ENCODE data around the gene B4GAT1. TPM values are rescaled to one million over a fixed set of nuclear protein-coding genes. Genes with fewer than 3 reads are reported as not detected.
A peak's percentile ranks its signal among the peaks of the same experiment; 100 is the strongest.

B4GAT1 gene
- total and polyA plus RNA-seq, 9 of the 15 experiments (the other 6 are each of a cell fraction or from before 2014, with no cell fraction given), result 0.86 to 9.5 (median 3.8) TPM

DNA sequence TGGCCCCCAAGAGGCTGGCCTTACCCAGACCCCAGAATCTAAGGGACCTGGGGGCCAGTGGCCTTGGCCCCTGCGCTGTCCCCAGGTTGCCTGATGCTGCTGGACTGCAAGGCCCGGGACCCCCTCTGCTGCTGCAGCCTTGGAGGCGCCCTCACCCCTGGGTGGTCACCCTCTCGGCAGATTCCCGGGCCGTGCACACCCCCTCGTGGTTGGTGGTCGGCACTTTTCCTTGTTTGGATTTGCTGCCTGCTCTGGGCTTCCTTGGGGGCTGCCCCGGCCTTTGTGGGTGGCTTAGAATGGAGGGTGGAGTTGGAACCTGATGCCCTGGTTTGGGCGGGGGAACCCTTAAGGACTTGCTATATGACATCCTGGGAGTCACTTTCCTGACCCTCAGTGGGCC is 16.5 kb downstream of the B4GAT1 start:
- Histone ChIP-seq H2AFZ (ENCODE audit: low read depth, low read length) (no peak overlapping the region), H3K79me2 (ENCODE audit: control insufficient read depth, insufficient read depth, low read length) (no peaks in the 10 kb centered on the region), H3K9me1 (ENCODE audit: control insufficient read depth, insufficient read depth, low read length) (peaks cover 4% of the 10 kb centered on the region), H3K4me3 (no peak overlapping the region), H3K4me1 (replicated peaks in 1 of 2; ENCODE audit: control insufficient read depth in 2 of 2, insufficient read depth in 2 of 2, low read length in 2 of 2) (peaks cover 21 to 81% of the 10 kb centered on the region in 2 experiments), H3K27ac (ENCODE audit: extremely low read depth, low read depth, low read length) (no peak overlapping the region), H3K9me3 (replicated peaks; ENCODE audit: control insufficient read depth, insufficient read depth, low read depth, low read length) (no peaks in the 10 kb centered on the region), H3K9ac (ENCODE audit: insufficient read depth in 1 of 2, low read depth in 2 of 2, low read length in 2 of 2) (0 out of 4 replicates have a peak overlapping the region, but pooled peaks of 1 of the 2 experiments have one; percentile 14), H3K4me2 (ENCODE audit: insufficient read depth, low read length) (no peak overlapping the region), H3K36me3 (ENCODE audit: control insufficient read depth, insufficient read depth, low read length) (no peaks in the 10 kb centered on the region), H4K20me1 (replicated peaks; ENCODE audit: control insufficient read depth, insufficient read depth, low read length) (no peaks in the 10 kb centered on the region), H3K27me3 (ENCODE audit: control insufficient read depth in 2 of 2, insufficient read depth in 2 of 2, low read length in 2 of 2) (no peaks in the 10 kb centered on the region)
- no TSS peak for BruUV-seq (replicated peaks)
- ATAC-seq, result no peak
- ChIA-PET CTCF (ENCODE audit: low intra/inter-chr PET ratio) (no interaction called here), POLR2A (interaction anchor here (0.6 to 1.5 kb wide), 3 partner anchors 10 to 627 kb away, joined by 3 to 4 read pairs (median 3); no protein-coding TSS in a partner anchor)
- in situ Hi-C loops (cut with MboI) (no loop called here), intact Hi-C loops (cut with micrococcal nuclease) (no loop called here)
- TF ChIP-seq SRF (CRISPR knock-in tag; IDR thresholded peaks at IDR 0.05), result no peak
- TF ChIP-seq, protein P1, sequence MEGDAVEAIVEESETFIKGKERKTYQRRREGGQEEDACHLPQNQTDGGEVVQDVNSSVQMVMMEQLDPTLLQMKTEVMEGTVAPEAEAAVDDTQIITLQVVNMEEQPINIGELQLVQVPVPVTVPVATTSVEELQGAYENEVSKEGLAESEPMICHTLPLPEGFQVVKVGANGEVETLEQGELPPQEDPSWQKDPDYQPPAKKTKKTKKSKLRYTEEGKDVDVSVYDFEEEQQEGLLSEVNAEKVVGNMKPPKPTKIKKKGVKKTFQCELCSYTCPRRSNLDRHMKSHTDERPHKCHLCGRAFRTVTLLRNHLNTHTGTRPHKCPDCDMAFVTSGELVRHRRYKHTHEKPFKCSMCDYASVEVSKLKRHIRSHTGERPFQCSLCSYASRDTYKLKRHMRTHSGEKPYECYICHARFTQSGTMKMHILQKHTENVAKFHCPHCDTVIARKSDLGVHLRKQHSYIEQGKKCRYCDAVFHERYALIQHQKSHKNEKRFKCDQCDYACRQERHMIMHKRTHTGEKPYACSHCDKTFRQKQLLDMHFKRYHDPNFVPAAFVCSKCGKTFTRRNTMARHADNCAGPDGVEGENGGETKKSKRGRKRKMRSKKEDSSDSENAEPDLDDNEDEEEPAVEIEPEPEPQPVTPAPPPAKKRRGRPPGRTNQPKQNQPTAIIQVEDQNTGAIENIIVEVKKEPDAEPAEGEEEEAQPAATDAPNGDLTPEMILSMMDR (IDR thresholded peaks at IDR 0.05 in 2 of 3, conservative IDR thresholded peaks at IDR 0.05 in 1 of 3; ENCODE audit: insufficient read depth in 2 of 3, low read depth in 1 of 3, low read length in 3 of 3), result 0 out of 6 replicates have a peak, but pooled peaks of 1 of the 3 experiments have one; percentile 25
- no peak for DNase-seq (ENCODE audit: extremely low read depth in 1 of 4, low spot score in 3 of 4)
- WGBS (ENCODE audit: insufficient coverage, low coverage, missing lambda C conversion rate), result 68% methylated on average over 10 of the region's 10 CpGs
- no peak for FAIRE-seq
